PC-9 (cell line): ENCODE data around the gene NFKBIE. TPM values are rescaled to one million over a fixed set of nuclear protein-coding genes. Genes with fewer than 3 reads are reported as not detected.
A peak's percentile ranks its signal among the peaks of the same experiment; 100 is the strongest.

ENCODE experiments used
- BruUV-seq: library from RNA; stranded (reverse); fragments of 400-500 nt; replicated peaks from 2 replicates; lab custom pipeline; 2021; lab: Mats Ljungman, UMichigan
- CTCF ChIA-PET: fragments of 300-600 bp; sonication (Branson Sonifier 250); formaldehyde crosslinking; loops from one replicate; lab custom pipeline; 2022; ENCODE audit warnings: antibody characterized with exemption; lab: Charles Lee
- POLR2A ChIA-PET: fragments of 300-600 bp; sonication (Branson Sonifier 250); formaldehyde crosslinking; loops from one replicate; lab custom pipeline; 2022; ENCODE audit warnings: antibody characterized with exemption; ENCODE audit not compliant: unreplicated experiment; lab: Charles Lee
- DNase-seq, 2 experiments: peaks; one replicate each; pipeline versions ENCODE4 v3.0.0 to v3.0.0-alpha.2; 2015 to 2022; ENCODE audit warnings: mixed read lengths in 1 of 2
- H2AFZ ChIP-seq: fragments of 200-600 bp; sonication (generic); 2 replicates; pipeline ENCODE4 v1.8.1; 2017; ENCODE audit warnings: antibody characterized with exemption
- H3F3A ChIP-seq: fragments of 200-600 bp; sonication (generic); 2 replicates; pipeline ENCODE4 v1.8.1; 2017; ENCODE audit warnings: antibody characterized with exemption, mild to moderate bottlenecking, low read depth; ENCODE audit not compliant: insufficient read depth
- H3K27ac ChIP-seq: fragments of 200-600 bp; sonication (generic); 2 replicates; pipeline ENCODE4 v1.6.1; 2016; ENCODE audit warnings: mixed run types
- H3K27me3 ChIP-seq: fragments of 200-600 bp; sonication (generic); 2 replicates; pipeline ENCODE4 v1.6.1; 2016; ENCODE audit warnings: low read depth, mixed run types; ENCODE audit not compliant: insufficient read depth
- H3K36me3 ChIP-seq: fragments of 200-600 bp; sonication (generic); 2 replicates; pipeline ENCODE4 v1.6.1; 2016; ENCODE audit warnings: low read depth, mixed run types
- H3K4me1 ChIP-seq: fragments of 200-600 bp; sonication (generic); replicated peaks from 2 replicates; pipeline ENCODE4 v1.6.1; 2016; ENCODE audit warnings: mixed run types; ENCODE audit not compliant: insufficient read depth
- H3K4me2 ChIP-seq: fragments of 200-600 bp; sonication (generic); 2 replicates; pipeline ENCODE4 v1.6.1; 2017; ENCODE audit warnings: mixed run types
- H3K4me3 ChIP-seq: fragments of 200-600 bp; sonication (generic); 2 replicates; pipeline ENCODE4 v1.6.1; 2016; ENCODE audit warnings: mixed run types
- H3K79me2 ChIP-seq: fragments of 200-600 bp; sonication (generic); 2 replicates; pipeline ENCODE4 v1.6.1; 2017; ENCODE audit warnings: low read depth, mixed run types
- H3K9me2 ChIP-seq: fragments of 200-600 bp; sonication (generic); 2 replicates; pipeline ENCODE4 v1.8.1; 2017; ENCODE audit warnings: mild to moderate bottlenecking; ENCODE audit not compliant: insufficient read depth
- H3K9me3 ChIP-seq: fragments of 200-600 bp; sonication (generic); 2 replicates; pipeline ENCODE4 v1.8.1; 2016; ENCODE audit warnings: low read depth; ENCODE audit not compliant: insufficient read depth
- H4K20me1 ChIP-seq: fragments of 200-600 bp; sonication (generic); 2 replicates; pipeline ENCODE4 v1.8.1; 2017; ENCODE audit not compliant: insufficient read depth
- EZH2 ChIP-seq: fragments of 200-600 bp; sonication (generic); IDR thresholded peaks from 2 replicates; pipeline ENCODE4 v1.8.0; 2017; ENCODE audit warnings: antibody characterized with exemption, low read depth
- intact Hi-C: fragments of 100-400 bp; cut with micrococcal nuclease; formaldehyde crosslinking; loops from one replicate; pipeline ENCODE4 v1.10.0; 2022; ENCODE audit not compliant: unreplicated experiment
- total RNA-seq: library from RNA; stranded (reverse); gene quantifications from 2 replicates; pipeline ENCODE4 v1.2.3, GENCODE V29; 2021
- TF ChIP-seq, protein P1 (sequence below): fragments of 200-600 bp; sonication (generic); conservative IDR thresholded peaks from 2 replicates; pipeline ENCODE4 v1.6.1; 2017; ENCODE audit warnings: mixed run types, antibody characterized with exemption, mild to moderate bottlenecking, moderate library complexity

NFKBIE gene
- total RNA-seq, 1 experiment from 2014 or later: 7.6 TPM

DNA sequence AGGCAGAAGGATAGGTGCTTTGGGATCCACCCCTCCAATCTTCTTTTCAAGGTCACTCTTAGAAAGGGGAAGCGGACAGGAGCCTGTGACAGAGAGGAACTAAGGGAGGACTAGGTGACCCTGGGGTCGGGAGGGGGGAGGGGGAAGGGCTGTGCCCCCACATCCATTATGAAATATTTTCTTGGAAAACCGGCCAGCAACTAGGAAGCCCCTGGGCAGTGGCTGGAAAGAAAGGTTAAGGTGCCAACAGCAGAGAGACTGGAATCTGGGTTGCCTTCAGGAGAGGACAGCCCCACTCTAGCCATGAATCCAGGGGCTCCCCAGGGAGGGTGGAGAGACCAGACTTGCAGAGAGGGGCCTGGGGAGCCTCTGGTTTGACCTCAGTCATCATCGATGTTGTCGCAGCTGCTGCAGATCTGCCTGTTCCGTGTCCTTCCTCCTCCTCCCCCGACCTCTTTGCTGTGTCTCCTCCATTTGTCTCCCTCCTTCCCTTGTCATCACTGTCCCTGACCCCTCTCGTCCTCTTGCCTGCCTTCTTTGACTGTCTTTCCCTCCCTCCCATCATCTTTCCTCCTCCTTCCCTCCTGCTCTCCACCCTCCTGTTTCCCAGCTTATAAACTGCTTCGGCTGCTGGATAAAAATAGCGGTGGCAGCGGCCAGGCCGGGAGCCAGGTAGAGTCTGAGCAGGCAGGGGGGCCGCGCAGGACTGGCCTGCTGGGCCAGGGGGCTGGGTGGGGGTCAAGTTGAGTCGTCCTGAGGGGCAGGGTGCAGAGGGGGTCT, 38.8 kb downstream of the NFKBIE start:
- no peak overlapping the region for H3K4me2 ChIP-seq
- no peak overlapping the region for H2AFZ ChIP-seq
- no peak overlapping the region for H3K27ac ChIP-seq
- no peak for DNase-seq
- peaks cover 13% of the 10 kb centered on the region for H3K79me2 ChIP-seq
- no peaks in the 10 kb centered on the region for H3K9me2 ChIP-seq
- H3K4me3 ChIP-seq: no peak overlapping the region
- ChIA-PET CTCF (no interaction called here), POLR2A (no interaction called here)
- no peaks in the 10 kb centered on the region for H3K27me3 ChIP-seq
- BruUV-seq: no TSS peak
- H4K20me1 ChIP-seq: peaks cover 3% of the 10 kb centered on the region; the same call in 1 of the 2 replicates
- TF ChIP-seq, protein P1, sequence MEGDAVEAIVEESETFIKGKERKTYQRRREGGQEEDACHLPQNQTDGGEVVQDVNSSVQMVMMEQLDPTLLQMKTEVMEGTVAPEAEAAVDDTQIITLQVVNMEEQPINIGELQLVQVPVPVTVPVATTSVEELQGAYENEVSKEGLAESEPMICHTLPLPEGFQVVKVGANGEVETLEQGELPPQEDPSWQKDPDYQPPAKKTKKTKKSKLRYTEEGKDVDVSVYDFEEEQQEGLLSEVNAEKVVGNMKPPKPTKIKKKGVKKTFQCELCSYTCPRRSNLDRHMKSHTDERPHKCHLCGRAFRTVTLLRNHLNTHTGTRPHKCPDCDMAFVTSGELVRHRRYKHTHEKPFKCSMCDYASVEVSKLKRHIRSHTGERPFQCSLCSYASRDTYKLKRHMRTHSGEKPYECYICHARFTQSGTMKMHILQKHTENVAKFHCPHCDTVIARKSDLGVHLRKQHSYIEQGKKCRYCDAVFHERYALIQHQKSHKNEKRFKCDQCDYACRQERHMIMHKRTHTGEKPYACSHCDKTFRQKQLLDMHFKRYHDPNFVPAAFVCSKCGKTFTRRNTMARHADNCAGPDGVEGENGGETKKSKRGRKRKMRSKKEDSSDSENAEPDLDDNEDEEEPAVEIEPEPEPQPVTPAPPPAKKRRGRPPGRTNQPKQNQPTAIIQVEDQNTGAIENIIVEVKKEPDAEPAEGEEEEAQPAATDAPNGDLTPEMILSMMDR: no peak
- no peak for TF ChIP-seq EZH2
- intact Hi-C loops: no loop called here
- H3K9me3 ChIP-seq: no peaks in the 10 kb centered on the region
- H3K36me3 ChIP-seq: no peaks in the 10 kb centered on the region
- H3F3A ChIP-seq: peaks cover 9% of the 10 kb centered on the region; the same call in 1 of the 2 replicates
- H3K4me1 ChIP-seq: peaks cover 21% of the 10 kb centered on the region

DNA sequence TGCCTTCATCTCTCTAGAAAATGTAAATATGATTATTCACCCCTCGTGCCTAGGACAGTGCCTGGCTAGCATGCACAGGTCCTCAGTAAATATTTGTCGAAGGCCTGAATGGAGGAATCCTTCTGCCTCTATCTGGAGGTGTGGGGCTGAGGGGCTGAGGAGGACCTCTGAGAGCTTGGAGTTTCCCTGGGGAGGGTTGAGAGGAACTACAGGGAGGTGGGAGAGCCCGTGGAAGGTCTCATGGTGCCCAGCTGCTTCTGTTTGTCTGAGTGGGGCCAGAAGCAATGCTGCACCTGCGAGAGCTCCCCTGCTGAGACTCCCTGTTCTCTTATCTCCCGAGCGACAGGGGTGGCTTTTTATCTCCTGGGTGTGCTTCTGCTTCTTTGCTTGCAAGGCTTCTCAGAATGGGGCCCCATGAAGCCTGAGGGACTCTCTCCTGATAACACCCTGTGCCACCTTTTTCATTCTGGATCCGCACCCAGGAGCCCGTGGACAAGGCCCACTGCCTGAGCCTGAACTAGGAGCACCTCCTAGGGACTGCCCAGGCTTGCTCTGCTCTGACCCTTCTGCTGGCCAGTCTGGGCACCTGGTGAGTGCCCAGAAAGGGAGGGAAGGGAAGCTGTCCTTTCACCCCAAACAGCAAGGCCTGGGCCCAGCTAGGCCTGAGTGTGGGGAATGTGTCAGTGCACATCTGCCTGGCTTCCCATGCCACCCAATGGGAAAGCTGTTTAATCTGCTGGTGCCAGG, 39.6 kb downstream of the NFKBIE start:
- H3K36me3 ChIP-seq: no peaks in the 10 kb centered on the region
- ChIA-PET POLR2A (no interaction called here), CTCF (no interaction called here)
- no TSS peak for BruUV-seq
- peaks cover 15% of the 10 kb centered on the region; the same call in 1 of the 2 replicates for H3F3A ChIP-seq
- H2AFZ ChIP-seq: no peak overlapping the region
- H3K4me1 ChIP-seq: peaks cover 21% of the 10 kb centered on the region
- H4K20me1 ChIP-seq: peaks cover 3% of the 10 kb centered on the region; the same call in 1 of the 2 replicates
- no peaks in the 10 kb centered on the region for H3K9me3 ChIP-seq
- intact Hi-C loops: no loop called here
- no peak overlapping the region for H3K27ac ChIP-seq
- H3K4me3 ChIP-seq: no peak overlapping the region
- no peaks in the 10 kb centered on the region for H3K27me3 ChIP-seq
- TF ChIP-seq, protein P1: no peak
- no peak for TF ChIP-seq EZH2
- H3K4me2 ChIP-seq: no peak overlapping the region
- peak in 1 of 2 experiments; percentile 28 for DNase-seq
- H3K79me2 ChIP-seq: peaks cover 13% of the 10 kb centered on the region
- H3K9me2 ChIP-seq: no peaks in the 10 kb centered on the region

GRCh38 chr6:44224965-44225305, 40.4 kb downstream of the NFKBIE start:
- ChIA-PET CTCF (interaction anchor here (0.9 to 2.1 kb wide), 2 partner anchors 10 to 11 kb away, joined by 3 to 6 read pairs; no protein-coding TSS in a partner anchor), POLR2A (no interaction called here)
- BruUV-seq: no TSS peak
- H3K9me2 ChIP-seq: no peaks in the 10 kb centered on the region
- no peak overlapping the region for H3K27ac ChIP-seq
- H3K4me1 ChIP-seq: peaks cover 21% of the 10 kb centered on the region
- no peak overlapping the region for H2AFZ ChIP-seq
- no peak for TF ChIP-seq EZH2
- TF ChIP-seq, protein P1: no peak
- intact Hi-C loops: loop anchor here (1.0 kb wide), 1 partner anchor 9 kb away; no protein-coding TSS in a partner anchor
- no peaks in the 10 kb centered on the region for H3K27me3 ChIP-seq
- H3K36me3 ChIP-seq: no peaks in the 10 kb centered on the region
- no peak overlapping the region for H3K4me3 ChIP-seq
- H4K20me1 ChIP-seq: peaks cover 3% of the 10 kb centered on the region; the same call in 1 of the 2 replicates
- no peak for DNase-seq
- peak overlapping the region; percentile 87 for H3K4me2 ChIP-seq
- H3K9me3 ChIP-seq: no peaks in the 10 kb centered on the region
- H3K79me2 ChIP-seq: peaks cover 15% of the 10 kb centered on the region
- H3F3A ChIP-seq: peaks cover 19% of the 10 kb centered on the region; the same call in 1 of the 2 replicates
